Cardiac fibroblast (primary cell): ENCODE results near the gene HINFP.

Experiments
- DNase-seq, 2 donors: peaks; one replicate each; pipeline versions ENCODE4 v3.0.0 to v3.0.0-alpha.2; 2010; ENCODE audit warnings: low read depth in 2 of 2
- H3K4me3 ChIP-seq, 2 donors: replicated peaks in 1 of 2; 1 replicate in 1 of 2; 2 replicates in 1 of 2; pipeline ENCODE4 v1.5.1; 2011; ENCODE audit warnings: low read depth in 2 of 2, low read length in 2 of 2, mild to moderate bottlenecking in 2 of 2, moderate library complexity in 1 of 2
- CTCF ChIP-seq: IDR thresholded peaks from one replicate; pipeline ENCODE4 v1.5.1; 2011; ENCODE audit warnings: low read depth, mild to moderate bottlenecking, low read length, inconsistent platforms

HINFP gene

GRCh38 chr11:119148720-119149017, 27.3 kb downstream of the HINFP start:
- no peak for DNase-seq
- H3K4me3 ChIP-seq: peak overlapping the region; percentile 51 to 60
- no peak for TF ChIP-seq CTCF

GRCh38 chr11:119149018-119149785, 27.8 kb downstream of the HINFP start, which contains the start of gene ABCG4:
TSS of gene ABCG4 (plus strand) at chr11:119149052. CDS start at chr11:119149966, 914 bp downstream.
- DNase-seq: peak in 1 of 2 donors; percentile 16
- no peak for TF ChIP-seq CTCF
- peak within 1 kb of the TSS; percentile 51 to 60 for H3K4me3 ChIP-seq

DNA sequence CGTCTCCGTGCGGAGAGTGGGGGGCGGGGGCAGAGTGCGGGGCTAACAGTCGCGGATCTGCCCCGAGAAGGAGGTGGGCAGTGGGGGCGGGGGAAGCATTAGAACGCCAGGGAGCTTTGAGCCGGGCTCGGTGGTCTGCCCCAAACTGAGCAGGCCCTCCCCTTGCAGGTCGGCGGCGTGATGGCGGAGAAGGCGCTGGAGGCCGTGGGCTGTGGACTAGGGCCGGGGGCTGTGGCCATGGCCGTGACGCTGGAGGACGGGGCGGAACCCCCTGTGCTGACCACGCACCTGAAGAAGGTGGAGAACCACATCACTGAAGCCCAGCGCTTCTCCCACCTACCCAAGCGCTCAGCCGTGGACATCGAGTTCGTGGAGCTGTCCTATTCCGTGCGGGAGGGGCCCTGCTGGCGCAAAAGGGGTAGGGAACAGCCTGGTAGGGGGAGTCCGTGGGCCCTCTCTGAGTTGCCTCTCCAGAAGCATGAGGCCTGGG, 28.5 kb downstream of the HINFP start:
- TF ChIP-seq CTCF: no peak
- DNase-seq: no peak
- H3K4me3 ChIP-seq: peak overlapping the region in 1 of 2 donors; percentile 51

DNA sequence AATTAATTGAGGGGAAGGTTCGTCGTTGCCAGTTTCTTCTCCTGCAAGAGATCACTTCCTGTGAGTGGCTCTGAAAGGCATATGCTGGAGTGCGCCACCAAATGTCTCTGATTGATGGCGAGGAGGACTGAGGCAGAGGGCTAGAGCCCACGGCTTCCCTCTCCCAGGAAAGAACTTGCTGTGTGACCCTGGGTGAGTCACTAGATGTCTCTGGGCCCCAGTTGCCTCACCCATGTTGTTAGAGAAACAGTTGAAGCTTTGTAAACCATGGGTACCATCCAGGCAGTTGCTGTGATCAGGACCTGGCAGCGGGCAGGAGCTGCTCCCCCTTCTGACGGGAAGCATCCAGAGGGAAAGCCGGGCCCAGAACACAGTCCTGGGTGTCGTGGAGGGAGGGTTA, 30.7 kb downstream of the HINFP start:
- DNase-seq: no peak
- H3K4me3 ChIP-seq: no peak overlapping the region
- TF ChIP-seq CTCF: no peak

GRCh38 chr11:119152604-119153003, 31.2 kb downstream of the HINFP start:
- no peak for DNase-seq
- no peak overlapping the region for H3K4me3 ChIP-seq
- no peak for TF ChIP-seq CTCF

DNA sequence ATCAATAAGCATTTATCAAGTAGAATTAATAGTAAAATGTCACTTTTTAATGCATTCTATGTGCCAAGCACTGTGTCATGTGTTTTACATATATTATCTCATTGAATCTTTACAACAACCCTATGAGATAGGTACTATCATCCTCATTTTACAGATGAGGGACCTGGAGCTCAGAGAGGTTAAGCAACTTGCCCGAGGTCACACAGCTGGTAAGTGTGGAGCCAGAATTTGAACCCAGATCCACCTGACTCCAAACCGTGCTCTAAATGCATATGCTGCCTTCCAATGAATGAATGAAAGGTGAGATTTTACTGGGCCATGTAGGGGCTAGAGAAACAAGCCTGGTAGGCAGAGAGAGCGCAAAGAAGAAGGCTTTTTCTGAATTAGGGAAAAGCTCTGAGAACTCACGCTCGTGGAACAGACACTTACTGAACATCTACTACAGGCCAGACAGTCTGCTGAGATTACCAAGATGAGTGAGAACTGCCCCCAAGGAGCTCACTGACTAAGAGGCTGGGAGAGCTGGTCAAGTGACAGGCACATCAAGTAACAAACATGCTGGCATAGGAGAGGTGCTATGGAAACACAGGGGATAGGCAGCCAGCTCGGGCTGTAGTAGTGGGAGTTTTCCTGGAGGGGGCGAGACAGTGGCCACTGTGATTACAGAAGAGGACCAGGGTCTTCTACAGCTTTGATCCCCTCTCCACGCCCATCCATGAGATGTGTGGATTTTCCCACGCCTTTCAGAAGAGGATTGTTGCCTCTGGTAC, 31.9 kb downstream of the HINFP start:
- H3K4me3 ChIP-seq: no peak overlapping the region
- DNase-seq: no peak
- no peak for TF ChIP-seq CTCF
